Prostate gland (tissue), 2 donors: ENCODE results near the gene GRAMD1B. TPM values are rescaled to one million over a fixed set of nuclear protein-coding genes. Genes with fewer than 3 reads are reported as not detected.

Source experiments
- DNase-seq: peaks from one replicate; pipeline ENCODE4 v3.0.0-alpha.2; 2019; ENCODE audit warnings: low spot score
- H3K27ac ChIP-seq, 2 donors: fragments of 200-600 bp; sonication (generic); 2 replicates each; pipeline ENCODE4 v1.5.1; 2017 to 2019
- H3K27me3 ChIP-seq: fragments of 200-600 bp; sonication (generic); replicated peaks from 2 replicates; pipeline ENCODE4 v1.5.1; 2019; ENCODE audit not compliant: insufficient read depth
- H3K36me3 ChIP-seq, 2 donors: fragments of 200-600 bp; sonication (generic); 1 replicate in 1 of 2; 2 replicates in 1 of 2; pipeline versions ENCODE4 v1.5.1 to v1.8.1; 2017 to 2019
- H3K4me1 ChIP-seq: fragments of 200-600 bp; sonication (generic); replicated peaks from 2 replicates; pipeline ENCODE4 v1.5.1; 2019
- H3K4me3 ChIP-seq, 2 donors: fragments of 200-600 bp; sonication (generic); 2 replicates each; pipeline ENCODE4 v1.5.1; 2017 to 2019
- H3K9me3 ChIP-seq: fragments of 200-600 bp; sonication (generic); 2 replicates; pipeline ENCODE4 v1.5.1; 2017
- CTCF ChIP-seq, 4 experiments: fragments of 200-600 bp in 2 of 4; fragments of 450-650 bp in 2 of 4; sonication (generic) in 2 of 4; IDR thresholded peaks; 1 replicate in 3 of 4; 2 replicates in 1 of 4; pipeline ENCODE4 v1.5.1; 2016 to 2019; ENCODE audit warnings: antibody characterized with exemption in 4 of 4, mild to moderate bottlenecking in 2 of 4, moderate library complexity in 2 of 4
- POLR2A ChIP-seq: fragments of 450-650 bp; IDR thresholded peaks from one replicate; pipeline ENCODE4 v1.6.1; 2016; ENCODE audit warnings: antibody characterized with exemption, mild to moderate bottlenecking
- POLR2AphosphoS5 ChIP-seq: sonication (generic); formaldehyde crosslinking; IDR thresholded peaks from one replicate; pipeline ENCODE4 v1.6.1; 2017; ENCODE audit warnings: antibody characterized with exemption
- WGBS: methylation state at CpG from one replicate; pipeline ENCODE4 v1.1.5; 2018; 5-methylcytosine and 5-hydroxymethylcytosine counted together
- intact Hi-C: fragments of 100-400 bp; cut with DNase I; formaldehyde crosslinking; loops from one replicate; pipeline ENCODE4 v1.14.2; 2022
- total RNA-seq, 2 donors: library from RNA; depleted of rRNA; stranded (reverse); fragments of >200 nt; gene quantifications; one replicate each; pipeline ENCODE4 v1.1.0, GENCODE V29; 2016

The GRAMD1B gene
- total RNA-seq, 2 donors from 2014 or later, result 4.5 to 27.2 TPM

- TF ChIP-seq CTCF (IDR thresholded peaks at IDR 0.05) (no peak), POLR2AphosphoS5 (no peak), POLR2A (no peak)
- Histone ChIP-seq H3K9me3 (no peaks in the 10 kb centered on the region), H3K4me3 (no peak overlapping the region), H3K36me3 (no peaks in the 10 kb centered on the region), H3K4me1 (no peaks in the 10 kb centered on the region), H3K27me3 (no peaks in the 10 kb centered on the region), H3K27ac (no peak overlapping the region)
- DNase-seq, result no peak
- 82% methylated on average over 22 of the region's 22 CpGs for WGBS
- intact Hi-C loops, result no loop called here
Measured at GRCh38 chr11:123526027-123526805, 96.1 kb downstream of the GRAMD1B start.

- Histone ChIP-seq H3K36me3 (no peaks in the 10 kb centered on the region), H3K4me1 (no peaks in the 10 kb centered on the region), H3K27ac (no peak overlapping the region), H3K4me3 (no peak overlapping the region), H3K27me3 (no peaks in the 10 kb centered on the region), H3K9me3 (no peaks in the 10 kb centered on the region)
- no peak for TF ChIP-seq CTCF (IDR thresholded peaks at IDR 0.05)
- TF ChIP-seq POLR2AphosphoS5, result no peak
- TF ChIP-seq POLR2A, result no peak
- WGBS, result 82% methylated on average over 7 of the region's 7 CpGs
- DNase-seq, result no peak
- intact Hi-C loops, result no loop called here
Measured at GRCh38 chr11:123526918-123527317, 96.8 kb downstream of the GRAMD1B start.

GRCh38 chr11:123527526-123527925 lies 97.5 kb downstream of the GRAMD1B start:
- WGBS, result 82% methylated on average over 3 of the region's 3 CpGs
- Histone ChIP-seq H3K4me3 (no peak overlapping the region), H3K27me3 (no peaks in the 10 kb centered on the region), H3K36me3 (no peaks in the 10 kb centered on the region), H3K27ac (no peak overlapping the region), H3K4me1 (no peaks in the 10 kb centered on the region), H3K9me3 (no peaks in the 10 kb centered on the region)
- no peak for TF ChIP-seq POLR2AphosphoS5
- no peak for TF ChIP-seq CTCF (IDR thresholded peaks at IDR 0.05)
- no peak for TF ChIP-seq POLR2A
- no peak for DNase-seq
- intact Hi-C loops, result no loop called here

- Histone ChIP-seq H3K4me3 (no peak overlapping the region), H3K9me3 (no peaks in the 10 kb centered on the region), H3K4me1 (no peaks in the 10 kb centered on the region), H3K27ac (no peak overlapping the region), H3K27me3 (no peaks in the 10 kb centered on the region), H3K36me3 (no peaks in the 10 kb centered on the region)
- TF ChIP-seq POLR2AphosphoS5 (no peak), POLR2A (no peak), CTCF (IDR thresholded peaks at IDR 0.05) (no peak)
- no peak for DNase-seq
- 87% methylated on average over 1 of the region's 1 CpG for WGBS
- intact Hi-C loops, result no loop called here
Measured at GRCh38 chr11:123527947-123528346, 97.9 kb downstream of the GRAMD1B start.

GRCh38 chr11:123531325-123531724 lies 101.3 kb downstream of the GRAMD1B start:
- H3K27ac ChIP-seq, result no peak overlapping the region
- H3K4me3 ChIP-seq, result no peak overlapping the region
- TF ChIP-seq POLR2AphosphoS5 (no peak), CTCF (IDR thresholded peaks at IDR 0.05) (no peak), POLR2A (no peak)
- WGBS, result 36% methylated on average over 7 of the region's 7 CpGs
- no peaks in the 10 kb centered on the region for H3K9me3 ChIP-seq
- intact Hi-C loops, result no loop called here
- H3K4me1 ChIP-seq, result no peaks in the 10 kb centered on the region
- H3K27me3 ChIP-seq, result no peaks in the 10 kb centered on the region
- no peaks in the 10 kb centered on the region for H3K36me3 ChIP-seq
- no peak for DNase-seq
